A549 (cell line): ENCODE data around the gene GNB1L. TPM values are rescaled to one million over a fixed set of nuclear protein-coding genes. Genes with fewer than 3 reads are reported as not detected.
A peak's percentile ranks its signal among the peaks of the same experiment; 100 is the strongest.

ENCODE experiments used
- ATAC-seq, 2 experiments: fragments of 200-7000 bp in 1 of 2; fragments of >200 bp in 1 of 2; cut with Nextera tagmentation in 1 of 2; cut with Tn5 transposase in 1 of 2; 3 replicates each; pipeline versions ENCODE4 v1.8.0 to v1.9.1; 2018 to 2020; ENCODE audit warnings: mild to moderate bottlenecking in 1 of 2, moderate library complexity in 1 of 2
- CTCF ChIA-PET: fragments of 300-600 bp; sonication (Branson Sonifier 250); formaldehyde crosslinking; extraction: SDS; loops from one replicate; lab custom pipeline; 2021; ENCODE audit warnings: antibody characterized with exemption, inconsistent platforms; lab: Yijun Ruan, JAX
- POLR2A ChIA-PET: fragments of 350-600 bp; formaldehyde crosslinking; extraction: SDS; loops from one replicate; lab custom pipeline; 2021; ENCODE audit warnings: antibody characterized with exemption, inconsistent platforms; lab: Yijun Ruan, JAX
- DNase-seq, 2 experiments: peaks; one replicate each; pipeline versions ENCODE4 v3.0.0 to v3.0.0-alpha.2; 2011 to 2016; ENCODE audit warnings: low read depth in 1 of 2, low spot score in 1 of 2
- FAIRE-seq: peaks from 2 replicates; lab custom pipeline; 2011; peaks lifted over from hg19 to GRCh38; lab: Jason Lieb, UNC
- H3K27ac ChIP-seq, 2 experiments: fragments of >200 bp; sonication (Bioruptor Twin); formaldehyde crosslinking; 3 replicates each; pipeline ENCODE4 v1.5.1; 2016 to 2017
- H3K4me1 ChIP-seq: fragments of >200 bp; sonication (Bioruptor Twin); formaldehyde crosslinking; 3 replicates; pipeline ENCODE4 v1.6.1; 2016
- H3K4me2 ChIP-seq: fragments of >200 bp; sonication (Bioruptor Twin); formaldehyde crosslinking; 3 replicates; pipeline ENCODE4 v1.6.1; 2016
- H3K4me3 ChIP-seq: fragments of >200 bp; sonication (Bioruptor Twin); formaldehyde crosslinking; 3 replicates; pipeline ENCODE4 v1.5.1; 2016
- H3K9me3 ChIP-seq: fragments of >200 bp; sonication (Bioruptor Twin); formaldehyde crosslinking; 3 replicates; pipeline ENCODE4 v1.6.1; 2016
- BCL3 ChIP-seq: fragments of >200 bp; sonication (Bioruptor Twin); formaldehyde crosslinking; IDR thresholded peaks from 3 replicates; pipeline ENCODE4 v1.6.1; 2016
- CBX8 ChIP-seq: fragments of 200-600 bp; sonication (generic); IDR thresholded peaks from 2 replicates; pipeline ENCODE4 v1.6.1; 2016
- CEBPB ChIP-seq, 2 experiments: fragments of >200 bp in 1 of 2; sonication (Bioruptor Twin) in 1 of 2; formaldehyde crosslinking in 1 of 2; IDR thresholded peaks; 2 replicates each; pipeline ENCODE4 v1.6.1; 2012 to 2016
- CHD4 ChIP-seq: fragments of 200-600 bp; sonication (generic); IDR thresholded peaks from 2 replicates; pipeline ENCODE4 v1.6.1; 2016; ENCODE audit warnings: antibody characterized with exemption, mild to moderate bottlenecking, borderline replicate concordance
- CTCF ChIP-seq: fragments of >200 bp; sonication (Bioruptor Twin); formaldehyde crosslinking; IDR thresholded peaks from 3 replicates; pipeline ENCODE4 v1.5.1; 2016
- EHF ChIP-seq: fragments of 250-450 bp; sonication (Bioruptor Pico); IDR thresholded peaks from 2 replicates; pipeline ENCODE4 v1.5.0; 2020; ENCODE audit warnings: mild to moderate bottlenecking
- EHMT2 ChIP-seq: fragments of 200-600 bp; sonication (generic); IDR thresholded peaks from 2 replicates; pipeline ENCODE4 v1.6.1; 2016; ENCODE audit warnings: antibody characterized with exemption, low read depth, mild to moderate bottlenecking, moderate library complexity
- ESRRA ChIP-seq: fragments of 150-350 bp; IDR thresholded peaks from 2 replicates; pipeline ENCODE4 v1.6.1; 2014; ENCODE audit warnings: mild to moderate bottlenecking, low read length, borderline replicate concordance
- GATA3 ChIP-seq: IDR thresholded peaks from 2 replicates; pipeline ENCODE4 v1.6.1; 2012; ENCODE audit warnings: borderline replicate concordance
- HDAC2 ChIP-seq: fragments of 200-600 bp; sonication (generic); IDR thresholded peaks from 2 replicates; pipeline ENCODE4 v1.6.1; 2016
- HOXB13 ChIP-seq: fragments of 250-450 bp; sonication (Bioruptor Pico); IDR thresholded peaks from 2 replicates; pipeline ENCODE4 v1.5.0; 2020; ENCODE audit warnings: low read depth, mild to moderate bottlenecking, moderate library complexity
- HOXB5 ChIP-seq: fragments of 250-450 bp; sonication (Bioruptor Pico); IDR thresholded peaks from 2 replicates; pipeline ENCODE4 v1.5.0; 2020; ENCODE audit warnings: mild to moderate bottlenecking, moderate library complexity
- JUN ChIP-seq, 2 experiments: fragments of >200 bp; sonication (Bioruptor Twin); formaldehyde crosslinking; IDR thresholded peaks; 2 replicates in 1 of 2; 3 replicates in 1 of 2; pipeline ENCODE4 v1.6.1; 2016 to 2017
- JUNB ChIP-seq: fragments of >200 bp; sonication (Bioruptor Twin); formaldehyde crosslinking; IDR thresholded peaks from 2 replicates; pipeline ENCODE4 v1.6.1; 2016
- KDM1A ChIP-seq: fragments of 200-600 bp; sonication (generic); IDR thresholded peaks from 2 replicates; pipeline ENCODE4 v1.6.1; 2016; ENCODE audit warnings: low read depth, mild to moderate bottlenecking
- KDM5A ChIP-seq: fragments of 200-600 bp; sonication (generic); IDR thresholded peaks from 2 replicates; pipeline ENCODE4 v1.6.1; 2016; ENCODE audit warnings: antibody characterized with exemption, mild to moderate bottlenecking
- MAFK ChIP-seq: fragments of 450-650 bp; IDR thresholded peaks from 2 replicates; pipeline ENCODE4 v1.6.1; 2014; ENCODE audit not compliant: partially characterized antibody
- NFE2L2 ChIP-seq: fragments of 150-350 bp; conservative IDR thresholded peaks from 2 replicates; pipeline ENCODE4 v1.6.1; 2014; ENCODE audit warnings: low read length
- NR3C1 ChIP-seq: fragments of >200 bp; sonication (Bioruptor Twin); formaldehyde crosslinking; IDR thresholded peaks from 3 replicates; pipeline ENCODE4 v1.6.1; 2017
- POLR2A ChIP-seq: IDR thresholded peaks from 2 replicates; pipeline ENCODE4 v1.6.1; 2012; ENCODE audit warnings: mild to moderate bottlenecking, low read length
- TFCP2L1 ChIP-seq: fragments of 250-450 bp; sonication (Bioruptor Pico); IDR thresholded peaks from 2 replicates; pipeline ENCODE4 v1.5.0; 2021; ENCODE audit warnings: mild to moderate bottlenecking
- ZFP36 ChIP-seq: fragments of 450-650 bp; IDR thresholded peaks from 2 replicates; pipeline ENCODE4 v1.6.1; 2014; ENCODE audit warnings: borderline replicate concordance; ENCODE audit not compliant: partially characterized antibody
- WGBS: methylation state at CpG from one replicate; pipeline ENCODE4 v1.1.6; 2017; ENCODE audit errors: missing lambda C conversion rate; 5-methylcytosine and 5-hydroxymethylcytosine counted together
- polyA plus RNA-seq, 4 experiments: library from polyadenylated mRNA; depleted of rRNA in 3 of 4; stranded (reverse); fragments of >200 nt; fragmentation: RNase III in 1 of 4; extraction: RNeasy Plus Mini Kit Qiagen cat#74134 plus additional on column Dnase treatment in 1 of 4; gene quantifications; 2 replicates in 3 of 4; 3 replicates in 1 of 4; pipeline ENCODE4 v1.2.3, GENCODE V29; 2011 to 2017
- TF ChIP-seq, protein P1 (sequence below): fragments of 150-350 bp; IDR thresholded peaks from 2 replicates; pipeline ENCODE4 v1.6.1; 2014; ENCODE audit warnings: low read depth, mild to moderate bottlenecking, low read length
- TF ChIP-seq, protein P2 (sequence below): fragments of >200 bp; sonication (Bioruptor Twin); formaldehyde crosslinking; IDR thresholded peaks from 2 replicates; pipeline ENCODE4 v1.6.1; 2016
- TF ChIP-seq, protein P3 (sequence below): fragments of 450-650 bp; IDR thresholded peaks from 2 replicates; pipeline ENCODE4 v1.6.1; 2014; ENCODE audit warnings: antibody characterized with exemption

The GNB1L gene
- polyA plus RNA-seq, 2 of the 4 experiments (the other 2 are of a cell fraction) = 1.8 to 10.3 TPM

DNA sequence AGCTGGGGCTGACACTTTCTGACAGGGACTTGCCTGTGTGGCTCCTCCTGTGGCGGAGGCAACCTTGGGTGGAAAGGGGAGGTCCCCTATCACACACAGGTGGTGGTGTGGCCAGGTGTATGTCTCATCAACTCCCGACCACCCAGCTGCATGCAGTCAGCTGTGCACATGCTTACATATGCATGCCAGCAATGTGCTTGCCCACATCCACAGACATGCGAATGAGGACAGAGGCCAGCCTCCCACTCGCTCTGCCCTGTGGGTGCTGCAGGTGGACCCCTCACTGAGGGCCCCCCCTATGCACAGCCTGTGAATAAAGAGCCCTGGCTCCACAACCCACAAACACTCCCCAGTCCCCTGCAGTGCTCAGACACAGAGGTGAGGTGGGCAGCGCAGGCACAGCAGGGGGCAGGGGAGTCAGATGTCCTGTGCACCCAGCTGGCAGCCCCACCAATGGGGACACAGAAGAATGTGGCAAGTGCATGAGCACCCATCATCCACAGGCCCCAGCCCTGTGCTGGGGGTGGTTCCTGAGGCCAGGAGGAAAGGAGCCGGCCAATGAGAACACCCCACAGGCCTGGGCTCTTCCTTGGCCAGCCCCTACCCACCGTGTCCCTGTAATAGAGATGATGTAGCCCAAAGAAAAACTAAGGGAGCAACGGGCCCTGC is 9.5 kb downstream of the GNB1L start (continued):
- TF ChIP-seq, protein P1, sequence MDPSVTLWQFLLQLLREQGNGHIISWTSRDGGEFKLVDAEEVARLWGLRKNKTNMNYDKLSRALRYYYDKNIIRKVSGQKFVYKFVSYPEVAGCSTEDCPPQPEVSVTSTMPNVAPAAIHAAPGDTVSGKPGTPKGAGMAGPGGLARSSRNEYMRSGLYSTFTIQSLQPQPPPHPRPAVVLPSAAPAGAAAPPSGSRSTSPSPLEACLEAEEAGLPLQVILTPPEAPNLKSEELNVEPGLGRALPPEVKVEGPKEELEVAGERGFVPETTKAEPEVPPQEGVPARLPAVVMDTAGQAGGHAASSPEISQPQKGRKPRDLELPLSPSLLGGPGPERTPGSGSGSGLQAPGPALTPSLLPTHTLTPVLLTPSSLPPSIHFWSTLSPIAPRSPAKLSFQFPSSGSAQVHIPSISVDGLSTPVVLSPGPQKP = no peak
- no peak for TF ChIP-seq NFE2L2
- TF ChIP-seq GATA3 = no peak

DNA sequence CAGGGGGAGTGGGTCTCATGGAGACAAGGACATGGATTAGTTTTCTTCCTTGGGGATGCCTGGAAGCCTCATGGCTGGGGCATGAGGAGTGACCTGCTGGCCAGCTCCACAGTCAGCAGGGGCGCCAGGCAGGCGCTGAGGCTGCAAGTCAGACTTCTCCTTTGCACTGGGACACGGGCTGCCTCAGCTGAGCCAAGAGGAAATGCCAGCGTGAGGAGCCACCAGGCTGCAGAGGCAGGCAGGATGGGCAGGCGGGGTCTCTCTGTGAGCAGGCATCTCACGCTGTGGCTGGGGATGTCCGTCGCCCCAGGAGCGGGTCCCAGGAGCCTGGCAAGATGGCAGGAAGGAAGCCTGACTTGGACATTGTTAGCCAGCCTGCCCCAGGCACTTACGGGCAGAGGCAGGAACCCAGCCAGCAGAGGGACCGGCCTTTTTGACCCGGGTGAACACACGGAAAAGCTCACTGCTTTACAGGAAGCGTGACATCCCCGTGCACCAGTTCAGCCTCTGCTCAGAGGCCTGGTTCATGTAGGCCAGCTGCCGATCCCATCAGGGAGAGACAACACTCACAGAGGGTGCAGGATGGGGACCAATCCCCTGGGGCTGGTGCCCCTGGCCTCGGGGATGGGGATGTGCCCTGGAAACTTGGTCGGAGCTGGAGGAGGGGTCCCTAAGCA is 10.2 kb downstream of the GNB1L start:
- ATAC-seq = peak in 1 of 2 experiments; percentile 14; a peak in 1 of 6 replicates
- POLR2A ChIA-PET = no interaction called here
- TF ChIP-seq HOXB13 (no peak), POLR2A (no peak), TFCP2L1 (CRISPR knock-in tag) (no peak), JUNB (no peak), ZFP36 (no peak), KDM1A (no peak), CHD4 (no peak), CTCF (no peak), BCL3 (no peak), KDM5A (no peak)
- TF ChIP-seq, protein P1 = no peak
- TF ChIP-seq, all 56 proteins: peak for 0
- CTCF ChIA-PET = interaction anchor here (0.6 to 1.4 kb wide), 3 partner anchors 37 to 88 kb away, joined by 3 to 5 read pairs (median 4); no protein-coding TSS in a partner anchor
- Histone ChIP-seq H3K4me1 (peaks cover 24% of the 10 kb centered on the region), H3K4me2 (no peak overlapping the region), H3K9me3 (no peaks in the 10 kb centered on the region), H3K4me3 (no peak overlapping the region), H3K27ac (no peak overlapping the region)
- DNase-seq = no peak
- WGBS = 77% methylated on average over 11 of the region's 18 CpGs
- no peak for FAIRE-seq

DNA sequence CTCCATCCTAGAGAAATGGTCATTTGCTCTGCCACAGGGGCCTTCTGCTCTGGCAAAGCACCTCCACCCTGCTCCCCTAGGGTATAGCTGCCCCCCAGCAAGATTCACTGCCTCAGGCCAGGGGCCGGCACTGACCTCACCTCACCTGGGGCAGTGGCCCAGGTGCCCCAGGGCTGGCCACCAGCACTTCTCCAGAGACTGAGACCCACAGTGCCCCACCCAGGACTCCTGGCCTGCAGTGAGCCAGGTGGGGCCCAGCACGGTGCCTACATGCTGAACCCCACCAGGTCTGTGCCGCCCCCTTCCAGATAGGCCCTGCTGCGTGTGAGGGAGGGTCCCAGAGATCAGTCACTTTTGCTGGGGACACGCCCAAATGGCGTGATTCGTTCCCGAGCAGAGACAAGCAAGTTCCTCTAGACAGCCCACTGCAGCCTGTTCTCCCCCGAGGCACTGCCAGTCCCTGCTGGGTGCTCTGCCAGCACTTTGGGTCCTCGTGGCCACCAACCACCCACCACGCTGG is 10.8 kb downstream of the GNB1L start:
- no peak overlapping the region for H3K4me2 ChIP-seq
- POLR2A ChIA-PET = no interaction called here
- TF ChIP-seq KDM5A (no peak), JUN (IDR thresholded peaks at IDR 0.05) (no peak), POLR2A (no peak), HOXB5 (no peak), GATA3 (no peak), MAFK (no peak), EHMT2 (no peak), CEBPB (IDR thresholded peaks at IDR 0.05) (no peak), HDAC2 (no peak), BCL3 (no peak), HOXB13 (no peak), NR3C1 (no peak), CBX8 (no peak), EHF (CRISPR knock-in tag) (no peak), ESRRA (no peak)
- TF ChIP-seq, protein P2, sequence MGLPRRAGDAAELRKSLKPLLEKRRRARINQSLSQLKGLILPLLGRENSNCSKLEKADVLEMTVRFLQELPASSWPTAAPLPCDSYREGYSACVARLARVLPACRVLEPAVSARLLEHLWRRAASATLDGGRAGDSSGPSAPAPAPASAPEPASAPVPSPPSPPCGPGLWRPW = no peak
- TF ChIP-seq, protein P3, sequence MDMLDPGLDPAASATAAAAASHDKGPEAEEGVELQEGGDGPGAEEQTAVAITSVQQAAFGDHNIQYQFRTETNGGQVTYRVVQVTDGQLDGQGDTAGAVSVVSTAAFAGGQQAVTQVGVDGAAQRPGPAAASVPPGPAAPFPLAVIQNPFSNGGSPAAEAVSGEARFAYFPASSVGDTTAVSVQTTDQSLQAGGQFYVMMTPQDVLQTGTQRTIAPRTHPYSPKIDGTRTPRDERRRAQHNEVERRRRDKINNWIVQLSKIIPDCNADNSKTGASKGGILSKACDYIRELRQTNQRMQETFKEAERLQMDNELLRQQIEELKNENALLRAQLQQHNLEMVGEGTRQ = no peak

More for the DNA sequence above, 10.8 kb downstream of the GNB1L start:
- CTCF ChIA-PET = interaction anchor here (0.6 to 1.4 kb wide), 3 partner anchors 37 to 87 kb away, joined by 3 to 5 read pairs (median 4); no protein-coding TSS in a partner anchor
- ATAC-seq (no peak; a peak in 1 of 6 replicates), FAIRE-seq (no peak), DNase-seq (no peak)
- Histone ChIP-seq H3K9me3 (no peaks in the 10 kb centered on the region), H3K4me1 (peaks cover 19% of the 10 kb centered on the region), H3K27ac (no peak overlapping the region), H3K4me3 (no peak overlapping the region)
- 95% methylated on average over 4 of the region's 11 CpGs for WGBS
